GM12891 (cell line): Measurements from ENCODE around the gene CEP43.

ENCODE experiments used
- POLR2A ChIP-seq: IDR thresholded peaks from 2 replicates; pipeline ENCODE4 v1.6.1; 2011; ENCODE audit warnings: low read depth, low read length, control low read depth
- POLR2AphosphoS5 ChIP-seq: IDR thresholded peaks from 2 replicates; pipeline ENCODE4 v1.6.1; 2011; ENCODE audit warnings: low read depth, low read length, control low read depth
- TAF1 ChIP-seq: IDR thresholded peaks from 2 replicates; pipeline ENCODE4 v1.6.1; 2011; ENCODE audit warnings: low read depth, low read length, control low read depth

GRCh38 chr6:166997768-166998255, 1.4 kb upstream of the CEP43 start:
- TF ChIP-seq POLR2A (no peak), TAF1 (no peak), POLR2AphosphoS5 (no peak)
